Nephron (organoid): ENCODE results near the gene PLA2G6.
A peak's percentile ranks its signal among the peaks of the same experiment; 100 is the strongest.

Experiments used
- H3K27ac Mint-ChIP-seq, 3 experiments: 2 replicates each; pipeline ENCODE4 v1.8.0; 2020; ENCODE audit warnings: mixed read lengths in 3 of 3, mild to moderate bottlenecking in 2 of 3, moderate library complexity in 1 of 3
- H3K27me3 Mint-ChIP-seq: 2 replicates; pipeline ENCODE4 v1.8.0; 2021; ENCODE audit warnings: low read depth, mild to moderate bottlenecking, moderate library complexity, mixed read lengths
- H3K36me3 Mint-ChIP-seq: 2 replicates; pipeline ENCODE4 v1.8.0; 2020; ENCODE audit warnings: low read depth, mixed read lengths
- H3K4me1 Mint-ChIP-seq: 2 replicates; pipeline ENCODE4 v1.8.0; 2020; ENCODE audit warnings: mixed read lengths
- H3K4me3 Mint-ChIP-seq, 3 experiments: 2 replicates each; pipeline ENCODE4 v1.8.0; 2020; ENCODE audit warnings: mild to moderate bottlenecking in 3 of 3, mixed read lengths in 3 of 3, moderate library complexity in 2 of 3
- H3K9me3 Mint-ChIP-seq: 2 replicates; pipeline ENCODE4 v1.8.0; 2020; ENCODE audit warnings: mixed read lengths
- CTCF ChIP-seq, 3 experiments: fragments of 200-600 bp; sonication (generic); IDR thresholded peaks; one replicate each; pipeline ENCODE4 v1.5.0; 2021; ENCODE audit warnings: antibody characterized with exemption in 3 of 3; ENCODE audit not compliant: unreplicated experiment in 3 of 3

The PLA2G6 gene

GRCh38 chr22:38199826-38200559 is 18.4 kb upstream of the PLA2G6 start:
- peaks cover 15% of the 10 kb centered on the region for H3K4me1 Mint-ChIP-seq
- H3K36me3 Mint-ChIP-seq, result no peaks in the 10 kb centered on the region
- no peaks in the 10 kb centered on the region for H3K9me3 Mint-ChIP-seq
- no peak overlapping the region for H3K27ac Mint-ChIP-seq
- no peak for TF ChIP-seq CTCF (IDR thresholded peaks at IDR 0.05; ENCODE audit: unreplicated experiment in 3 of 3)
- peaks cover 10% of the 10 kb centered on the region for H3K27me3 Mint-ChIP-seq
- peak overlapping the region in 1 of 3 experiments; percentile 21 for H3K4me3 Mint-ChIP-seq

- Mint-ChIP-seq H3K27ac (no peak overlapping the region), H3K27me3 (peaks cover 15% of the 10 kb centered on the region), H3K4me1 (peaks cover 27% of the 10 kb centered on the region), H3K4me3 (no peak overlapping the region), H3K36me3 (no peaks in the 10 kb centered on the region), H3K9me3 (no peaks in the 10 kb centered on the region)
- TF ChIP-seq CTCF (IDR thresholded peaks at IDR 0.05; ENCODE audit: unreplicated experiment in 3 of 3), result no peak
Observed at GRCh38 chr22:38196791-38197419, 15.3 kb upstream of the PLA2G6 start.

- H3K27ac Mint-ChIP-seq, result no peak overlapping the region
- H3K9me3 Mint-ChIP-seq, result no peaks in the 10 kb centered on the region
- H3K4me1 Mint-ChIP-seq, result peaks cover 20% of the 10 kb centered on the region
- TF ChIP-seq CTCF (IDR thresholded peaks at IDR 0.05; ENCODE audit: unreplicated experiment in 3 of 3), result no peak
- H3K27me3 Mint-ChIP-seq, result peaks cover 10% of the 10 kb centered on the region
- no peak overlapping the region for H3K4me3 Mint-ChIP-seq
- H3K36me3 Mint-ChIP-seq, result no peaks in the 10 kb centered on the region
Observed at GRCh38 chr22:38193580-38193979, 11.9 kb upstream of the PLA2G6 start.

- no peaks in the 10 kb centered on the region for H3K9me3 Mint-ChIP-seq
- no peak for TF ChIP-seq CTCF (IDR thresholded peaks at IDR 0.05; ENCODE audit: unreplicated experiment in 3 of 3)
- peak overlapping the region in 1 of 3 experiments; percentile 19 for H3K4me3 Mint-ChIP-seq
- H3K36me3 Mint-ChIP-seq, result no peaks in the 10 kb centered on the region
- H3K4me1 Mint-ChIP-seq, result peaks cover 23% of the 10 kb centered on the region
- peak overlapping the region in 1 of 3 experiments; percentile 8 for H3K27ac Mint-ChIP-seq
- H3K27me3 Mint-ChIP-seq, result peaks cover 10% of the 10 kb centered on the region
Observed at GRCh38 chr22:38192475-38192863, 10.8 kb upstream of the PLA2G6 start.

GRCh38 chr22:38191731-38192474 is 10.3 kb upstream of the PLA2G6 start:
- peaks cover 10% of the 10 kb centered on the region for H3K27me3 Mint-ChIP-seq
- no peaks in the 10 kb centered on the region for H3K36me3 Mint-ChIP-seq
- H3K27ac Mint-ChIP-seq, result no peak overlapping the region
- H3K9me3 Mint-ChIP-seq, result no peaks in the 10 kb centered on the region
- no peak for TF ChIP-seq CTCF (IDR thresholded peaks at IDR 0.05; ENCODE audit: unreplicated experiment in 3 of 3)
- peaks cover 25% of the 10 kb centered on the region for H3K4me1 Mint-ChIP-seq
- no peak overlapping the region for H3K4me3 Mint-ChIP-seq
